ENCODE measurements around the gene LILRB3.
"Not testable (repeated sequence)": the region's sequence is repeated elsewhere in the genome, so short reads cannot be mapped to it uniquely, and the experiment has no call there.

LILRB3 gene

GRCh38 chr19:54209811-54210494 lies 12.9 kb downstream of the LILRB3 start:
- DNase-seq (ENCODE audit: low read depth in 2 of 2) = no peak

- DNase-seq (ENCODE audit: low read depth in 2 of 2) = no peak
Measured at GRCh38 chr19:54209058-54209810, 13.6 kb downstream of the LILRB3 start.

GRCh38 chr19:54208784-54209057 lies 14.1 kb downstream of the LILRB3 start:
- DNase-seq (ENCODE audit: low read depth in 2 of 2) = no peak

GRCh38 chr19:54207983-54208783 lies 14.6 kb downstream of the LILRB3 start:
- peak in 1 of 2 donors; percentile 17 for DNase-seq (ENCODE audit: low read depth in 2 of 2)

- DNase-seq (ENCODE audit: low read depth in 2 of 2) = no peak
Measured at GRCh38 chr19:54207676-54207982, 15.2 kb downstream of the LILRB3 start.

GRCh38 chr19:54207193-54207592 lies 15.6 kb downstream of the LILRB3 start:
- DNase-seq (ENCODE audit: low read depth in 2 of 2) = not testable (repeated sequence)

GRCh38 chr19:54206831-54207177 lies 16.0 kb downstream of the LILRB3 start:
- DNase-seq (ENCODE audit: low read depth in 2 of 2) = no peak

GRCh38 chr19:54206030-54206830 lies 16.6 kb downstream of the LILRB3 start:
- DNase-seq (ENCODE audit: low read depth in 2 of 2) = no peak

- DNase-seq (ENCODE audit: low read depth in 2 of 2) = no peak
Measured at GRCh38 chr19:54204767-54205468, 17.9 kb downstream of the LILRB3 start.

GRCh38 chr19:54203151-54203611 lies 19.6 kb downstream of the LILRB3 start:
- no peak for DNase-seq (ENCODE audit: low read depth in 2 of 2)

- DNase-seq (ENCODE audit: low read depth in 2 of 2) = no peak
Measured at GRCh38 chr19:54201980-54202379, 20.8 kb downstream of the LILRB3 start.

- no peak for DNase-seq (ENCODE audit: low read depth in 2 of 2)
Measured at GRCh38 chr19:54201172-54201701, 21.6 kb downstream of the LILRB3 start.

GRCh38 chr19:54199401-54199800 lies 23.4 kb downstream of the LILRB3 start:
- DNase-seq (ENCODE audit: low read depth in 2 of 2) = no peak

GRCh38 chr19:54197121-54197520 lies 25.7 kb downstream of the LILRB3 start:
- no peak for DNase-seq (ENCODE audit: low read depth in 2 of 2)

- DNase-seq (ENCODE audit: low read depth in 2 of 2) = no peak
Measured at GRCh38 chr19:54196536-54196935, 26.3 kb downstream of the LILRB3 start.

GRCh38 chr19:54194463-54194862 lies 28.3 kb downstream of the LILRB3 start:
- not testable (repeated sequence) for DNase-seq (ENCODE audit: low read depth in 2 of 2)

- no peak for DNase-seq (ENCODE audit: low read depth in 2 of 2)
Measured at GRCh38 chr19:54193011-54193410, 29.8 kb downstream of the LILRB3 start.

GRCh38 chr19:54191811-54192453 lies 30.9 kb downstream of the LILRB3 start:
- DNase-seq (ENCODE audit: low read depth in 2 of 2) = no peak

GRCh38 chr19:54191011-54191810 lies 31.6 kb downstream of the LILRB3 start, which contains the start of gene TSEN34:
Gene TSEN34, plus strand, starts transcription at chr19:54191308. Its CDS starts 57 bp downstream, at chr19:54191365.
- DNase-seq (ENCODE audit: low read depth in 2 of 2) = peak in 1 of 2 donors; percentile 80
